ENCODE data around the gene UGP2.

The UGP2 gene

GRCh38 chr2:63880625-63881024 is 38.9 kb downstream of the UGP2 start:
- in situ Hi-C loops (cut with HindIII; ENCODE audit: low sequenced_read_pairs) = no loop called here
- no peak overlapping the region for H3K4me3 ChIP-seq (ENCODE audit: low read depth, low read length)
- TF ChIP-seq CTCF (IDR thresholded peaks at IDR 0.05; ENCODE audit: low read depth, low read length) = no peak
- DNase-seq (ENCODE audit: low read depth, low spot score) = no peak

GRCh38 chr2:63881205-63881604 is 39.5 kb downstream of the UGP2 start:
- no peak overlapping the region for H3K4me3 ChIP-seq (ENCODE audit: low read depth, low read length)
- in situ Hi-C loops (cut with HindIII; ENCODE audit: low sequenced_read_pairs) = no loop called here
- no peak for DNase-seq (ENCODE audit: low read depth, low spot score)
- TF ChIP-seq CTCF (IDR thresholded peaks at IDR 0.05; ENCODE audit: low read depth, low read length) = no peak

- in situ Hi-C loops (cut with HindIII; ENCODE audit: low sequenced_read_pairs) = no loop called here
- DNase-seq (ENCODE audit: low read depth, low spot score) = no peak
- TF ChIP-seq CTCF (IDR thresholded peaks at IDR 0.05; ENCODE audit: low read depth, low read length) = no peak
- no peak overlapping the region for H3K4me3 ChIP-seq (ENCODE audit: low read depth, low read length)
Measured at GRCh38 chr2:63882395-63883105, 40.9 kb downstream of the UGP2 start.

DNA sequence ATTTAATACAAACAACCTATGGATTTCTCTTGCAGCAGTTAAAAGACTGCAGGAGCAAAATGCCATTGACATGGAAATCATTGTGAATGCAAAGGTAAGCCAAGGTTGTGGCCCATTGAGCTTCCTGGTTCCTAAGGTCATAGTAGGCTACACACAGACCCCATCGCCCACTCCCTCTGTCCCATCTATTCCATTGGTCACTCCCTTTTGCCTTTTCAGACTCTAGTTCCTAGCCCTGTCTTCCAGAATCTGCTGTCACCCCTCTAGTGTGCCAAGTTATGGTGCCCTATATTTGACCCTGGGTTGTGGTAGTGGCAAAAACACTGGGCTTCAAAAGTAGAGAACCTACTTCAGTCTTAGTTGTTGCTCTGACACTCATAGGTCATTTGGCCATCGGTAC is 44.7 kb downstream of the UGP2 start:
- in situ Hi-C loops (cut with HindIII; ENCODE audit: low sequenced_read_pairs) = no loop called here
- no peak for TF ChIP-seq CTCF (IDR thresholded peaks at IDR 0.05; ENCODE audit: low read depth, low read length)
- no peak for DNase-seq (ENCODE audit: low read depth, low spot score)
- no peak overlapping the region for H3K4me3 ChIP-seq (ENCODE audit: low read depth, low read length)

GRCh38 chr2:63888053-63888452 is 46.4 kb downstream of the UGP2 start:
- no peak for DNase-seq (ENCODE audit: low read depth, low spot score)
- H3K4me3 ChIP-seq (ENCODE audit: low read depth, low read length) = no peak overlapping the region
- no peak for TF ChIP-seq CTCF (IDR thresholded peaks at IDR 0.05; ENCODE audit: low read depth, low read length)
- in situ Hi-C loops (cut with HindIII; ENCODE audit: low sequenced_read_pairs) = no loop called here

DNA sequence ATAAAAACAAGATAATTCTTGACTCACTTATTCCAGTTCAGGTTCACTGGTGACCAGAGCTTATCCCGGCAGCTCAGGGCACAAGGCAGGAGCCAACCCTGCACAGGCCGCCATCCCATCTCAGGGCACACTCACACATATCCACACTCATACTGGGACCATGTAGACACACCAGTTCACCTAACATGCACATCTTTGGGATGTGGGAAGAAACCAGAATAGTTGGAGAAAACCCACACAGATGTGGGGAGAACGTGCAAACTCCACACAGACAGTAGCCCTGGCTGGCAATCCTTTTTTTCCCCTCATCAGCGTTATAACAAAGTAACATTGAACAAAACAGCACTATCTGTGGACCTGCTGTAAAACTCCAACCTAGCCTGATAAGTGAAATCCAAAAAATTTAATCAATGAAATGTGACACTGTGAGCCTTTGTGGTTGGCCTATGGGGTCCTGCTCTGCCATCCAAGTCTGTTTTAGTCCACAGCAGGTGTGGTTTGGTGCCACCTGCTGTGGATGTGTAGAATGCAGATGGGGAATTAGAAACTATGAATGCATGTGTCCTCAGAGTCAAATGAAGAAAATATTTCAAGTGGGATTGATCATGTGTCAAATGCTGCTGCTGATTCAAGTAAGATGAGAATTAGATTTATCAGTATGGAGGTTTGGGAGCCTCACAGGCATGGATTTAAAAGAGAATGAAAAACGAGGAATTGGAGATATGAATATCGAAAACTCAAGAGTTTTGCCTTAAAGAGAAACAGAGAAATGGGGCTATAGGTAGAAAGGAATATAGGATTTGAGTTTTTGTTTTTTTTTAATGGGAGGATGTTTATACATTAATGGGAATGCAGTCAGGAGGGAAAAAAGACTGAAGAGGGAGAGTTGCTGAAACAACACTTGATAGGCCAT is 47.0 kb downstream of the UGP2 start:
- no peak overlapping the region for H3K4me3 ChIP-seq (ENCODE audit: low read depth, low read length)
- DNase-seq (ENCODE audit: low read depth, low spot score) = peak; percentile 49
- in situ Hi-C loops (cut with HindIII; ENCODE audit: low sequenced_read_pairs) = no loop called here
- TF ChIP-seq CTCF (IDR thresholded peaks at IDR 0.05; ENCODE audit: low read depth, low read length) = peak; percentile 82
